GM18873 (cell line): ENCODE results near the gene RYR2.

Source experiments
- ATAC-seq: cut with Tn5 transposase; IDR thresholded peaks from one replicate; pipeline ENCODE4 v1.9.1; 2021; ENCODE audit warnings: mild to moderate bottlenecking, moderate library complexity, moderate number of reproducible peaks; ENCODE audit not compliant: unreplicated experiment, low FRiP score

The RYR2 gene

DNA sequence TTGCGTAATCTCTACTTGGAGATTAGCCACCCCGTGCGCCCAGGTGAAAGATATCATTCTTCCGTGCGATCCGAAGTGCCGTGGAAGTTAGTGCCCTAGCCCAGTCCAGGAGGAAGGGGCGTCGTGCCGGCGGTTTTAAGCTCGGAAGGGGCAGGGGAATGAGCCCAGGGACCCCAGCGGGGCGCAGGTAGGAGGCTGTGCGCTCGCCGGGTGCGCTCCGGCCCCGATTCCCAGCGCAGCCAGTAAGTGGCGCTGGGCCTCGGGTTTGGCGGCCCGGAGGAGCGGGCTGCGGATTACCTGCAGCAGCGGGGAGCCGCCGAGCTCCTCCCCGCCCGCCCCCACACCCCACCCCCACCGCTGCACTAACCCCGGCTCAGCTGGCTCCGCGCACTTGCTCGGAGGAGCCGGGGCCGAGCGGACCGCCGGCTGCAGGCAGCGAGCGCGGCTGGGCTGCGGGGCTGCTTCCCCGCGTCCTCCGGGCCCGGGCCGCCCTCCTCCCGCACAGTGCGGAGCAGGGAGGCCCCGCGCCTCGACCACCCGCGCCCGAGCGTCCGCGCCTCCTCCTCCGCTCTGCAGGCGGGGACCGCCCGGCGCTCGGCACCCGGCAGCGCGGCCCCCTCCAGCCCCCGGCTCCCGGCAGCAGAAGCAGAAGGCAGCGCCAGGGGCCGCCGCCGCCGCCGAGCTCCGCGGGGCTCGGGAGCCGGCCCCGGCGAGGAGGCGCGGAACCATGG, at the start of gene RYR2:
Gene RYR2, plus strand, starts transcription at position 390 of the 731 bp plus-strand sequence. Its CDS starts 338 bp downstream, at position 728.
- ATAC-seq: no peak

DNA sequence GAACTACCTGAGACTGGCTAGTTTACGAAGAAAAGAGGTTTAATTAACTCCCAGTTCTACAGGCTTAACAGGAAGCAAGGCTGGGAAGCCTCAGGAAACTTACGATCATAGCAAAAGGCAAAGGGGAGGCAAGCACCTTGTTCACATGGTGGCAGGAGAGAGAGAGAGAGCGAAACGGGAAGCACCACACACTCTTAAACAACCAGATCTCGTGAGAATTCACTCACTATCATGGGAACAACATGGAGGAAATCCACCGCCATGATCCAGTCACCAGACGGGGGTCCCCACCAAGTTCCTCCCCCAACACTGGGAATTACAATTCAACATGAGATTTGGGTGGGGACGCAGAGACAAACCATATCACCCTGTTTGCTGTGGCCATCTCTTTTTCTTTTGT, 49.5 kb upstream of the RYR2 start:
- ATAC-seq: no peak

DNA sequence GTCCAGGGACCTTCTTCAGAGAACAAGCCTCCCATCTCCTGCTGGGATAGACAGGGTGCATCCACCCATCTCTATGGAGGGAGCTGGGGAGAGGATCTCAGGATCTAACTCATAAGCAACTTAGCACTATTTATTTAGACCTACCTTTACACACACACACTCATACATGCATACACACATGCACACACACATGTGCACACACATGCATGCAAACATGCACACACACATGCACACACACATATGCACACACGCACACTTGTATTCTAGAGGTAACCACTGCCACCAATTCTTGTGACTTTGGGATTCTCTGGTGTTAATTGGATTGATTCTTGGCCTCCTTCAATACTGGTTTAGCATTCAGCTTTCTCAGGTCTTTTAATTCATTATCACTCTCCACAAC, 47.5 kb upstream of the RYR2 start:
- no peak for ATAC-seq

DNA sequence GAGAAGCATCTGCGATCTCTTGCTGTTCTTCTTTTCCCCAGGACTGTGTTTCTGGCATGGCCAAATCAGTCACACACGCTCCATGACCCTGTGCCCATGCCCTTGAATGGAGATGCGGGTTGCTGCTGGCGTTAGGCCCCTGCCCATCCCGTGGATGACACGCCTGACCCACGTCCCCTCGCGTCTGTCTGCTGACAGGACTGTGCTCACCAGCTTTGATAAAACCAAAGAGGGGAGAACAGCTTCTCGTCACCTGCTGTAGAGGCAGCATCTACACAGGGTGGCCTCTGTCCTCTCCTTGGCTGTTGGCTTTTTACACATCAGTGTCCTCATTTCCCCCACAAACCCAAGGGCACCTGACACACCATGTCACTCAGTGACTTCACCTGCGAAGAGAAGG, 44.6 kb upstream of the RYR2 start:
- no peak for ATAC-seq

DNA sequence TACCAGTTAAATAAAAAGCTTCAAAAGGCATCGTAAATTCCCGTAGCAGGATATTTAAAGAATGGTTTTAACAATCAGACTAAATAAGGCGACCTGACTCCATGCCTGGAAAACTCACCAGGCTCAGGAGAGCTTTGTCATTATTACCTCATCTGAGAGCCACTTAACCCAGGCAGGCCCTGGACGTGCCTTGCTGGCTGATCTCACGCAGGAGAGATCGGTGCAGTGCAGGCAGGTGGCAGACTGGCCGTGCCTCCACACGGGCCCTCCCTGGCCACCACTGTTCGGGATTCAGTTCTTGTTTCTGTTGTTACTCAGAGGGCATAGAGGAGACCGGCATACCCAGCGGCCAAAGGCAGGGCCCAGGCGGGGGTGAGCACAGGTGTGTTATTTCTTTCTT, 44.1 kb upstream of the RYR2 start:
- no peak for ATAC-seq

DNA sequence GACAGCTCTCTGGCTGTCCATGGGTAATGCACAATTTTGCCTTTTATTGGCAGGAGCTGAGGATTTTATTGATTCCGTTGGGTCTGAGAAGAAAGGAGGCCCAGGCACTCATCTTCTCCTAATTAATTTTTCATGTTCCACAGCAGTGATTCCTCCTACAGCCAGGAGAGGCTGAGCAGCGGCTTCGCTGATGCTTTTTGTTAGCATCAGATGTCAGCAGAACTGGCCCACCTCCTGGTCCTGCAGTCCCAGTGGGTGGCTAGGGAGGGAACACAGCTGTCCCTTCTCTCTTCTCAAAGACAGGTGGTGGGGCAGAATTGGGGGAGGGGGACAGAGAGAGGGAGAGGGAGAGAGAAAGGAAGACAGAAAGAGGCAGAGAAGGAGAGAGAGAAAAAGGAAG, 43.4 kb upstream of the RYR2 start:
- no peak for ATAC-seq

DNA sequence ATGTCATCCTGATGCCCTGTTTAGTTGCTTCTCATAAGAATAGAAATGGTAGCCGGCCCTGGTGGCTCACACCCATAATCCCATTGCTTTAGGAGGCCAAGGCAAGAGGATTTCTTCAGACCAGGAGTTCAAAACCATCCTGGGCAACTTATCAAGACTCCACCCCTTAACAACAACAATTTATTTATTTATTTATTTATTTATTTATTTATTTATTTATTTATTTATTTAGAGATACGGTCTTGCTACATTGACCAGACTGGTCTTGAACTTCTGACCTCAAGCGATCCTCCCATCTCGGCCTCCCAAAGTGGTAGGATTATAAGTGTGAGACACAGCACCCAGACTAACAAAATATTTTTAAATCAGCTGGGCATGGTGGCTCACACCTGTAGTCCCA, 41.8 kb upstream of the RYR2 start:
- ATAC-seq: no peak

DNA sequence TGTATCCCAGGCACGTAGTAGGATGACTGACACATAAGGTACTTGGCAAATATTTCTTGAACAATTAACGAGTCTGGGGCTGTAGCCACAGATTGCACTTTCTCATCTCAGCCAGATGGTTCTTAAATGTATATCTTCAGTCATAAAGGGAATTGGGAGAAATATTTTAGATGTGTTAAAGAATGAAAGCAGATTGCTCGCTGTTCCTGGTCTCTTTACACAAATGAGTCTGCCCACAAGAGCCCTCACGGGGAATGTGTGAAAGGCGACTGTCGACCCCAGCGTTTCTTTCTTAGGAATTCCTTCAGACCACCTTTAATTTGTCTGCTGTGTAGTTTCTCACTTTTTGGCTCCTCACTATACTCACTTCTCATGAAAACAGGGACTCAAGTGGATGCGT, 38.5 kb upstream of the RYR2 start:
- no peak for ATAC-seq

DNA sequence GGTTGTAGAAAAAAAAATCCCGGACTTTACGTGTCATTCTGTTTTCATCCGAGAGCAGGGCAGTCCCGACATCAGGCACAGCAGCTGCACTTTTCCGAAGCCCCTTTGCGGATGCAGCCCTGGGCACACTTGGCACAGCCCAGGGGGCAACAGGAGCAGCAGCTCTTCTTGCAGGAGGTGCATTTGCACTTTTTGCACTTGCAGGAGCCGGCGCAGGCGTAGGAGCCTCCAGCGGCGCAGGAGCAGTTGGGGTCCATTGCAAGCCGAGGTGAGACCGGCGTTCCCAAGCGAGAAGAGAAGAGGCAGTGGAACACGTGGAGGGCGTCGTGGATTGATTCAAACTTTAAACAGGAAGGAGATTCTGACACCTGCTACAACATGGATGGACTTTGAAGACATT, 37.9 kb upstream of the RYR2 start, which contains the start of gene MT1HL1:
Gene MT1HL1, minus strand, starts transcription at position 326 of the 400 bp plus-strand sequence. Its CDS starts 69 bp downstream, at position 257.
- ATAC-seq: no peak

DNA sequence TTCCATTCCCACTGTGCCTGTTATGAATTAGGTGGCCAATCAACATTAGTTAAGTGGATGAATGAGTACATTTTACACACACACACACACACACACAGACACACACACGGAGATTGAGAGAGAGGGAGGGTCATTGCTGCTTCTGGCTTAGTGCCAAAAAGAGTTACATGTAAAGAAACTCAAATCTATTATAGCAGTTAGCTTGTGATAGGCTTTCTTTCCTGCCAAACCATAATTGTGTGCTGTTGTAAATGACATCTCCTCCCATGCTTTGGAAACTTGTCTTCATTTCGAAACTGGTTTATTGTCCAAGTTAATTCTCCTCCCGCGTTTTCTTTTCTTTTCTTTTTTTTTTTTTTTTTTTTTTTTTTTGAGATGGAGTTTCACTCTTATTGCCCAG, 36.3 kb upstream of the RYR2 start:
- ATAC-seq: no peak

DNA sequence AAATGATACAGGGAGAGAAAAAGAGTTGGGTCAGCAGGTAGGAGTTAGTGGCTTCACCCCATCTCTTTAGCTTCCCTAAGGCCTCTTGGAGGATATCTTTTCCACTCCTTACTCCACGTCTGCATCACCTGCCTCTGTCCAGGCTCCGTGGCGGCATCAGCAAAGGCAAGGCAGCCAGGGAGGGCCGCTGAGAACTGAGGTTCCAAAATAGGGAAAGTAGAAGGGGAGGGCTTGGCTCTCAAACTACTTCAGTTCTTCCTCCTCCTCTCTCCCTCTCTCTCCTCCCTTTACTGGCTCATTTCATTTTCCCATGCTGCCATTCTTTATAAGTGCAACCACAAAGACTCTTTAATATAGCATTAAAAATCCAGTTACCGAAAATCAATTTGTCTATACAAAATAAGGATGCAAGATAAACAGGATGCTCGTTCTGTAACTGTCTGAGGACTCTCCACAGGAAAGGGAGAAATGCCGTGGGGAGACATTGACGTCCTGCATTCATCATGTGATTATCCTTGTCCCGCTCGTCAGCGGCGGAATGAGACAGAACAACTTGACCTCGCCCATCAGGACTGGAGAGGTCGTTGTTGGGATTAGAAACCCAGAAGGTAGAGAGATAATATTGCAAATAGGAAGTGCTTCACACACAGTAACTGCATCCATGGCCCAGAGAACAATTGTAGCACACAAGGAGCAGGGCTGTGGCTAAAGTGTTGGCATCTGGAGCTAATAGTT, 34.7 kb upstream of the RYR2 start:
- ATAC-seq: no peak

DNA sequence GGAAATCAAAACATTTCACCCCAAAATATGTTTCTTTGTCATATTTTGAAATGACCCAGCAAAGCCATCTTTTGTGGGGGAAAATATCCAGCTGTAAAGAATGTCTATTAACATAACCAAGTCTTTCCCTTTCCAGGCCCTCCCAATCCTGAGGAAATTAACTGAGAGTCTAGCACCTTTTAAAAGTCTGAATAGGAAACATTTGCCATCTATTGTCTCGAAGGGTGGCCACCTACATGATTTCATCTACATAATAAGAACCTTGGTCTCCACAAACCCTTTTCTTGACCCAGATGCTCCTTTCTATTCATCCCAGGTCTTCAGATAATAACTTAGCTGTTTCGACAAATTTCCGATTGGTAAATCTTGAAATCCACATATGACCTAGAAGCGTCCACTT, 32.4 kb upstream of the RYR2 start:
- ATAC-seq: no peak

DNA sequence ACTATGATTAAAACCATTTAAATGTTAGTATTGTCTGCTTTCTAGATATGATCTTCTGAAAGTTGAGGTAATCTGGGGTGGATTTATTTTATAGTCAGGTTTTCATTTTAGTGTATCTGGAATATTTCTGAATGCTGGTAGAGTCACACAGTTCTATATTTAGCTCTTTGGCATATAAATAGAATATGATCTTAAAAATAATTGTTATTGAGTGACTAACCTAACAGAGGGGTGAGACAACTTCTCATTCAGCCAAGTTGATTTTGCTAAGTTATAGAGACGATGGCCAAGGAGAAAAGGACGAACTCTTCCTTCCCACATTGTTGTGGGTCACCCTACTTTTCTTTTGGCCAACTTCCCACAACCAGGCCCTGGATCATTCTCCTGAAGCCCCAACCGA, 30.6 kb upstream of the RYR2 start:
- ATAC-seq: no peak

DNA sequence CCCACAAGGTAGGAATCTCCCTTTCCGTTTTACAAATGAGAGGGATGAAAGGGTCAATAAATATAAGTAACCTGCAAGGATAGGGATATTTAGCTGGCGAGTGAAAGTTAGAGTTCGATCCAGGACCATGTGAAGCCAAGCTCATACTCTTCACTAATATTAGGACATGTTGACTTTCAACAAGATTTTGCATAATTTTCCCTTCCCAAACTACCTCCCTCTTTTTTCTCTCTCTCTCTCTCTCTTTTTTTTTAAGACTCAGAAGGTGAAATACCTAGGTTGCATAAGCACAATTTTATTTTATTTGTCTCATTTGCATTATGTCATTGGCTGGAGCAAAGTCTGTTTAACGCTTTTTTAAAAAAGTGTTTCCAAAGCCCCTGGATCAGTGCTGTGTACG, 29.6 kb upstream of the RYR2 start:
- no peak for ATAC-seq

DNA sequence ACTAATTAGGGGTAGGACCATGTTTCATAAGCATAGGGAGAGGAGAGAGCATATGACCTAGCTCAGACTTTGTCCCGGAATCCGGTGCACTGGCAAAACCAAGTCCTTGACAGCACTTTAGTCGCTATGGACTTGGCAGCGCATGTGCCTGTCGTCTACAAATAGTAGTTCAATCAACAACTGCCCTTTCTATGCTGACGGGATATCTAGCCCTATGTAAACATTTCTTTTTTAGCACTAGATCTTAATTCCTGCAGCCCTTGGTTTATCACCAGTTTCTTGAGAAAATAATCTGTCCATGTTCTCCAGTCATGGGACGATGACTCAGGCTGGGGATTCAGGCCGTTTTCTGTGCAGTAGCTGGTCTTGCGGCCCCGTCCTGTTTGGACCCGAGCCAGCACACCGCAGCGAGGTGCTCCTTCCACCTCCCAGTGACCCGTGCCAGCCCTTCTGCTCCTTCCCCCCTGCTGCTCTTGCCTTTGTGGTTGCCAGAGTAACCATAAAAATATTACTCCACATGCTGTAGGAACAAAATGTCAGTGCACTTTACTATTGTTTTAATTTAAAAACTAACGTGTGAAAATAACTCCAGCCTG, 29.1 kb upstream of the RYR2 start:
- no peak for ATAC-seq

DNA sequence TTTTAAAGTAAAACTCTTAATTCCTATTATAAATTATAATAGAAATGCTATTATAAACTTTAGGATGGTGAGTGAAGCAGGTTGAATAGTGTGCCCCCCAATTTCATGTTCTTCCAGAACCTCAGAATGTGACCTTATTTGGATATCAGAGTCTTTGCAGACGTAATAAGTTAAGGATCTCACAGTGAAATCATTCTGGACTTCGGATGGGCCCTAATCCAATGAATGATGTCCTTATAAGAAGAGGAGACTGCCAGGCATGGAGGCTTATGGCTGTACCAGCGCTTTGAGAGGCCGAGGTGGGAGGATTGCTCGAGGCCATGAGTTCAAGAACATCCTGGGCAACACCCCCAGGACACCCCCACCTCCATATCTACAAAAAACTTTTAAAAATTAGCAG, 28.4 kb upstream of the RYR2 start:
- ATAC-seq: no peak

DNA sequence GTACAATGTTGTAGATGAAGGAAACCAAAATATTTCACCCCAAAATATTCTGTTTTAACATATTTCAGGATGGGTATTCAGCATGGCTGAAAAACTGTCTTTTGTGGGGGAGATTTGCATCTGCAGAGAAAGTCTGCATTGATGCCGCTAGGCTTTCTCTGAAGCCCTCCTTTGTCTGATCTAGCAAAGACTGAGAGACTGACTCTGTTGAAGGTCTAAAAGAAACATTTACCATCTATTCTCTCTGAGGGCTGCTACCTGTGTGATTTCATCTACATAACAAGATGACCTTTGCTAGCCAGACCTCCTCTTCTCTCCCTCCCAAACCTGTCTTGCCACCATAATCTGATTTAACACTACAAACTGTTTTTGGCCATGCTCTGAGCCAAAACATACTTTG, 25.4 kb upstream of the RYR2 start:
- ATAC-seq: no peak

DNA sequence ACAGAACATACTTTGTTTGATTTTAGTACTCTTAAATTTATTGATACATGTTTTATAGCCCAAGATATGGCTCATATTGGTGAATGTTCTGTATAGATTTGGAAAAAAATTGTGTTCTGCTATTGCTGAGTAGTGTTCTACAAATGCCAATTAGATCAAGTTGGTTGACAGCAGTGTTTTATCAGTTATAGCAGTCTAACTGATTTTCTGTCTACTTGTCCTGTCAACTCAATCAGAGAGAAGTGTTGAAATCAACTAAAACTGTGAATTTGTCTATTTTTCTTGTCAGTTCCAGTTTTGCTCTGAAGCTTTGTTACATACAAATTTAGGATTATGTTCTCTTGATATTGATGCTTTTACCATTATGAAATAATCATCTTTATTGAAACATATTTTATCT, 23.1 kb upstream of the RYR2 start:
- no peak for ATAC-seq

DNA sequence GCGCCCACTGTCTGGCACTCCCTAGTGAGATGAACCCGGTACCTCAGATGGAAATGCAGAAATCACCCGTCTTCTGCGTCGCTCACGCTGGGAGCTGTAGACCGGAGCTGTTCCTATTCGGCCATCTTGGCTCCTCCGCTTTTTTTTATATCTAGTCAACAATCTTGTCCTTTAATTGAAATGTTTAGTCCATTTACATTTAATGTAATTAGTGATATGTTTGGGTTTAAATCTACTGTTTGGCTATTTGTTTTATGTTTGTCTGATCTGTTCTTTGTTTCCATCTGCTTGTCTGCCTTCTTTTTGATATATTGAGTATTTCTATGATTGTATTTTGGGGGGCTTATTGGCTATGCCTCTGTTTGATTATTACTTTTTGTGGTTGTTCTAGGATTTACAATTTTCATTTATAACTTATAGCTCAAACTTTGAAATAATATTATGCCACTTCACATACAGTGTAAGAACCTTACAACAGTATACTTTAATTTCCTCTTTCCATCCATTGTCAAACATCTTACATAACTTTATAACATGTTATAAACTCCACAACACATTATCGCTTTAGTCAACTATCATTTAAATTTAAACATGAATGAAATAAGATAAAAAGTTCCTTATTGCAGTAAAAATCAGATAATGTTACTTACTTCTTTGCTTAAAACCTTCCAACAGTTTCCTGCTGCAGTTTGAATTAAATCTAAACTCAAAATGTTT, 16.5 kb upstream of the RYR2 start:
- no peak for ATAC-seq

DNA sequence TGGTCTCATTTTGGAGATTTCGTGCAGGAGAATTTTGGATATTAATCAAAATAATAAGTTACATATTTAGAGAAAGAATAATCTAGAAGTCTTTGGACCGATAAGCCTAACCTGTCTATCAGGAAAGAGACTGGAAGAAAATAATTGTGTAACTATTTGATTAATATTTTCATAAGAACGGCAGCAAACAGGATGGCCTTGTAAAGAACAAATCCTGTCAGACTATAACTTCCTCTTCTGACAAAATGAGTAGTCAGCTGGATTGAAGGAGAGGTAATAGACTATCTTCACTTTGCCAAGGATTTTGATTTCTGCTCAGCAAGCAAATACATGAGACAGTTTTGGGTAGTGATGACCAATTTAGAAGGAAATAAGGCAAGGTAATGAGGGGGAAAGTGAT, 12.7 kb upstream of the RYR2 start:
- ATAC-seq: no peak
